Liver (tissue), 9 donors: ENCODE measurements around the gene USP40. TPM values are rescaled to one million over a fixed set of nuclear protein-coding genes. Genes with fewer than 3 reads are reported as not detected.
A peak's percentile ranks its signal among the peaks of the same experiment; 100 is the strongest.

Experiments used
- DNase-seq: peaks from one replicate; pipeline ENCODE4 v3.0.0-alpha.2; 2017; ENCODE audit warnings: low spot score
- H3K27ac ChIP-seq, 2 donors: one replicate each; pipeline ENCODE4 v1.7.0; 2013; ENCODE audit warnings: inconsistent platforms in 2 of 2, low read length in 2 of 2, control low read depth in 1 of 2, low read depth in 1 of 2, mild to moderate bottlenecking in 1 of 2
- H3K27me3 ChIP-seq, 4 donors: one replicate each; pipeline versions ENCODE4 v1.6.1 to v1.7.0; 2013; ENCODE audit warnings: low read length in 3 of 4, inconsistent platforms in 1 of 4, mild to moderate bottlenecking in 1 of 4, moderate library complexity in 1 of 4; ENCODE audit not compliant: control insufficient read depth in 4 of 4, insufficient read depth in 4 of 4
- H3K36me3 ChIP-seq, 4 donors: one replicate each; pipeline versions ENCODE4 v1.6.1 to v1.7.0; 2013; ENCODE audit warnings: low read length in 3 of 4, mild to moderate bottlenecking in 3 of 4, low read depth in 1 of 4, moderate library complexity in 1 of 4; ENCODE audit not compliant: control insufficient read depth in 4 of 4, insufficient read depth in 3 of 4
- H3K4me1 ChIP-seq, 4 donors: one replicate each; pipeline versions ENCODE4 v1.6.1 to v1.7.0; 2013; ENCODE audit warnings: low read length in 3 of 4, mild to moderate bottlenecking in 3 of 4, moderate library complexity in 1 of 4; ENCODE audit not compliant: control insufficient read depth in 4 of 4, insufficient read depth in 4 of 4
- H3K4me3 ChIP-seq, 3 donors: one replicate each; pipeline versions ENCODE4 v1.6.1 to v1.7.0; 2013; ENCODE audit warnings: low read length in 3 of 3, control low read depth in 1 of 3, low read depth in 1 of 3, mild to moderate bottlenecking in 1 of 3
- H3K9ac ChIP-seq, 2 donors: one replicate each; pipeline ENCODE4 v1.7.0; 2013; ENCODE audit warnings: low read length in 2 of 2, mild to moderate bottlenecking in 2 of 2, moderate library complexity in 2 of 2, control low read depth in 1 of 2, low read depth in 1 of 2
- H3K9me3 ChIP-seq, 4 donors: one replicate each; pipeline versions ENCODE4 v1.6.1 to v1.7.0; 2013; ENCODE audit warnings: low read length in 3 of 4; ENCODE audit not compliant: control insufficient read depth in 4 of 4
- EGR1 ChIP-seq, 2 donors: IDR thresholded peaks; 2 replicates each; pipeline ENCODE4 v1.6.1; 2016 to 2018; ENCODE audit warnings: antibody characterized with exemption in 2 of 2, low read depth in 2 of 2
- FOXA1 ChIP-seq: IDR thresholded peaks from 2 replicates; pipeline ENCODE4 v1.6.1; 2016; ENCODE audit warnings: antibody characterized with exemption
- FOXA2 ChIP-seq: IDR thresholded peaks from 2 replicates; pipeline ENCODE4 v1.6.1; 2016; ENCODE audit warnings: antibody characterized with exemption
- GABPA ChIP-seq, 2 donors: IDR thresholded peaks in 1 of 2; conservative IDR thresholded peaks in 1 of 2; 2 replicates each; pipeline ENCODE4 v1.6.1; 2016; ENCODE audit warnings: antibody characterized with exemption in 2 of 2, mild to moderate bottlenecking in 1 of 2, moderate library complexity in 1 of 2
- HNF4A ChIP-seq, 2 donors: conservative IDR thresholded peaks; 2 replicates each; pipeline ENCODE4 v1.6.1; 2016; ENCODE audit warnings: antibody characterized with exemption in 2 of 2, mild to moderate bottlenecking in 2 of 2
- HNF4G ChIP-seq: IDR thresholded peaks from 2 replicates; pipeline ENCODE4 v1.6.1; 2016; ENCODE audit warnings: antibody characterized with exemption
- JUND ChIP-seq, 2 donors: IDR thresholded peaks; 2 replicates each; pipeline ENCODE4 v1.6.1; 2016; ENCODE audit warnings: antibody characterized with exemption in 2 of 2
- NR2F2 ChIP-seq: IDR thresholded peaks from 2 replicates; pipeline ENCODE4 v1.6.1; 2016; ENCODE audit warnings: antibody characterized with exemption
- RAD21 ChIP-seq, 2 donors: IDR thresholded peaks; 2 replicates each; pipeline ENCODE4 v1.6.1; 2016; ENCODE audit warnings: antibody characterized with exemption in 2 of 2, mild to moderate bottlenecking in 2 of 2
- RXRA ChIP-seq, 2 donors: IDR thresholded peaks; 2 replicates each; pipeline ENCODE4 v1.6.1; 2017 to 2018; ENCODE audit warnings: antibody characterized with exemption in 2 of 2, mild to moderate bottlenecking in 1 of 2
- SP1 ChIP-seq: IDR thresholded peaks from 2 replicates; pipeline ENCODE4 v1.6.1; 2018; ENCODE audit warnings: antibody characterized with exemption, mild to moderate bottlenecking
- TAF1 ChIP-seq: conservative IDR thresholded peaks from 2 replicates; pipeline ENCODE4 v1.6.1; 2016; ENCODE audit warnings: antibody characterized with exemption, mild to moderate bottlenecking
- YY1 ChIP-seq: IDR thresholded peaks from 2 replicates; pipeline ENCODE4 v1.6.1; 2016; ENCODE audit warnings: antibody characterized with exemption, mild to moderate bottlenecking
- WGBS: extraction: QIAGEN DNeasy Blood & Tissue Kit; methylation state at CpG from one replicate; pipeline ENCODE4 v1.1.7; 2013; 5-methylcytosine and 5-hydroxymethylcytosine counted together
- polyA plus RNA-seq, 2 donors: library from polyadenylated mRNA; stranded (reverse) in 1 of 2; unstranded in 1 of 2; fragments of 200-250 nt in 1 of 2; fragments of >200 nt in 1 of 2; fragmentation: Nextera tagmentation in 1 of 2; extraction: Ambion mirVana in 1 of 2; gene quantifications; one replicate each; pipeline versions ENCODE4 v1.2.1 to v1.2.3, GENCODE V29; 2013 to 2015
- total RNA-seq, 2 donors: library from RNA; depleted of rRNA; stranded (reverse); fragments of >200 nt; gene quantifications; one replicate each; pipeline ENCODE4 v1.2.3, GENCODE V29; 2014
- TF ChIP-seq, protein P1 (sequence below): IDR thresholded peaks from 2 replicates; pipeline ENCODE4 v1.6.1; 2016; ENCODE audit warnings: antibody characterized with exemption, mild to moderate bottlenecking
- TF ChIP-seq, protein P2 (sequence below): fragments of 150-350 bp; IDR thresholded peaks from 2 replicates; pipeline ENCODE4 v1.5.1; 2017; ENCODE audit warnings: improper control_type of control experiment, low read depth, low read length; ENCODE audit not compliant: missing input control
- TF ChIP-seq, protein P3 (sequence below): IDR thresholded peaks from 2 replicates; pipeline ENCODE4 v1.6.1; 2016; ENCODE audit warnings: antibody characterized with exemption
- TF ChIP-seq, protein P4 (sequence below): IDR thresholded peaks from 2 replicates; pipeline ENCODE4 v1.6.1; 2016; ENCODE audit warnings: antibody characterized with exemption
- TF ChIP-seq, protein P5 (sequence below): IDR thresholded peaks from 2 replicates; pipeline ENCODE4 v1.6.1; 2016; ENCODE audit warnings: antibody characterized with exemption
- donor health status: healthy.
- donor health status: healthy.
- donor health status: healthy.
- donor health status: healthy.
- donor health status: healthy.

The USP40 gene
- total and polyA plus RNA-seq, 4 donors, result 12.0 to 29.0 (median 17.1) TPM

DNA sequence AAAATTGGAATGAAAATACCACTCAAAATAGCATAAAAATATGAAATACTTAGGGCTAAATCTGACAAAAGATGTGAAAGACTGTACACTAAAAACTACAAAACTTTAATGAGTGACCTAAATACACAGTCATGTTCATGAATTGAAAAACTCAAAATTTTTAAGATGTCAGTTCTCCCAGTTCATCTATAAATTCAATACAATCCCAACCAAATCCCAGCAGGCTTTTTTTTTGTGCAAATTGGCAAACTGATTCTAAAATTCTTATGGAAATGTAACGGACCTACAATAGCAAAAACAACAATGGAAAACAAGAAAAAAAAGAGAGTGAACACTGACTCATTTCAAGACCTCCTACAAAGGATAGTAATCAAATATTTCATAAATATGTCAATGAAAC is 4.4 kb upstream of the USP40 start (continued):
- TF ChIP-seq, protein P1, sequence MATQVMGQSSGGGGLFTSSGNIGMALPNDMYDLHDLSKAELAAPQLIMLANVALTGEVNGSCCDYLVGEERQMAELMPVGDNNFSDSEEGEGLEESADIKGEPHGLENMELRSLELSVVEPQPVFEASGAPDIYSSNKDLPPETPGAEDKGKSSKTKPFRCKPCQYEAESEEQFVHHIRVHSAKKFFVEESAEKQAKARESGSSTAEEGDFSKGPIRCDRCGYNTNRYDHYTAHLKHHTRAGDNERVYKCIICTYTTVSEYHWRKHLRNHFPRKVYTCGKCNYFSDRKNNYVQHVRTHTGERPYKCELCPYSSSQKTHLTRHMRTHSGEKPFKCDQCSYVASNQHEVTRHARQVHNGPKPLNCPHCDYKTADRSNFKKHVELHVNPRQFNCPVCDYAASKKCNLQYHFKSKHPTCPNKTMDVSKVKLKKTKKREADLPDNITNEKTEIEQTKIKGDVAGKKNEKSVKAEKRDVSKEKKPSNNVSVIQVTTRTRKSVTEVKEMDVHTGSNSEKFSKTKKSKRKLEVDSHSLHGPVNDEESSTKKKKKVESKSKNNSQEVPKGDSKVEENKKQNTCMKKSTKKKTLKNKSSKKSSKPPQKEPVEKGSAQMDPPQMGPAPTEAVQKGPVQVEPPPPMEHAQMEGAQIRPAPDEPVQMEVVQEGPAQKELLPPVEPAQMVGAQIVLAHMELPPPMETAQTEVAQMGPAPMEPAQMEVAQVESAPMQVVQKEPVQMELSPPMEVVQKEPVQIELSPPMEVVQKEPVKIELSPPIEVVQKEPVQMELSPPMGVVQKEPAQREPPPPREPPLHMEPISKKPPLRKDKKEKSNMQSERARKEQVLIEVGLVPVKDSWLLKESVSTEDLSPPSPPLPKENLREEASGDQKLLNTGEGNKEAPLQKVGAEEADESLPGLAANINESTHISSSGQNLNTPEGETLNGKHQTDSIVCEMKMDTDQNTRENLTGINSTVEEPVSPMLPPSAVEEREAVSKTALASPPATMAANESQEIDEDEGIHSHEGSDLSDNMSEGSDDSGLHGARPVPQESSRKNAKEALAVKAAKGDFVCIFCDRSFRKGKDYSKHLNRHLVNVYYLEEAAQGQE, result no peak
- no peak for TF ChIP-seq FOXA1

DNA sequence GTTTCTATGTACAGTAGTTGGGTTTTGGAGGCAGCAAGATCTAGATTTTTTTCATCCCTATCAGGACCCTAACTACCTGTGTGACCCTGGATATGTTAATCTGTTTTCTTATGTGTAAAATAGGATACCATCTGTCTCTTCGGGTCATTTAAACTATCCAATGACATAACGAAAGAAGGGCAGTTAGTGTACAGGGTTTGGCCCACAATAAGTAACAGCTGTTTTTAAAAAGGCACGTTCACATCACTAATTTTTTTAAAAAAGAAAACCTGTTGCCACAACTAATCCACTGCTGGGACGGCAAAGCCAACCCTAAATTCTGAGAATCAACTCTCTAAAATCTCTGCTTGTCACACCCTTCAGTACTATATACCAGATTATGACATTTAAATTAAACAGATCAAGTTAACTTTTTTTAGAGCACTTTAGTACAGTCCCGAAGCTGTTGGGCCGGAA is 869 bp downstream of the USP40 start:
- Histone ChIP-seq H3K4me1 (peaks cover 0 to 9% (median 3%) of the 10 kb centered on the region in 4 donors), H3K9me3 (no peaks in the 10 kb centered on the region), H3K9ac (peak overlapping the region; percentile 67 to 94), H3K27me3 (no peaks in the 10 kb centered on the region), H3K4me3 (peak overlapping the region; percentile 63 to 99 (median 72)), H3K36me3 (peaks cover 0 to 7% (median under 1%) of the 10 kb centered on the region in 4 donors), H3K27ac (peak overlapping the region; percentile 78 to 98)
- WGBS, result 3% methylated on average over 6 of the region's 6 CpGs
- TF ChIP-seq GABPA (IDR thresholded peaks at IDR 0.05 in 1 of 2, conservative IDR thresholded peaks at IDR 0.05 in 1 of 2), result peak in 1 of 2 donors; percentile 46
- TF ChIP-seq RXRA (IDR thresholded peaks at IDR 0.05), result no peak
- no peak for DNase-seq

DNA sequence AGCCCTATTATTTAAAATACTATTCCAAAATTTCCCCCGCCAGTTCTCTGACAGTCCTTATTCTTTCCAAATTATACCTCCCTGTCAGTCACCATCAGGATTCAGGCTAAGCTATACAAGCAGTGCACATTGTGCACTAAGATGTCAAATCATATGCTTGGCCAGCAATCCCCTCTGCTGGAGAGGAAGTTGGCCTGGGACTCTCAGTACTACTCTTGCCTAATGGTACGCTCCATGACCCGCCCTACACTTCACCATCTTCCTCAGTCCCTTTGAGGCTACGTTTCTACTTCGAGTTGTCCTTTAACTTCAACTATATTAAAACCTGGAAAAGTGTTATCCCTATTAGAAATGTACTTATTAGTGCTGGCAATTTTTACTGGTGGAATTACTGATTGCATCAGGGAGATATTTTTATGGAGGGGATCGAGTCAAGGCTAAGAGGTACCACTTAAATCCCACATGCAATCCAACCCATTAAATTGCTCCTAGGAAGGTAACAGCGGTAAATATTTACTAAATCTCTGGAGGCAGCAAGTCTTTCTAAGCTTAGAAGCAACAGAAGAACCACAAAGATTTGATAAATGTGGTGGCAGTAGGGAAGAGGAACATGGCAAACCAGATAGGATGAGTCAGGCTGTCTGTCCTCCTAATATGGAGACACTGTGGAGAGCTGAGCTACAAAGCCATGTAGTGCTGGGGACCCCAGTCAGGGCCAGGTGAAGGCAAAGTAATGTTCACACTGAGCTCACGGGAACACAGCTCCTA is 2.7 kb downstream of the USP40 start:
- DNase-seq, result no peak
- 95% methylated on average over 8 of the region's 8 CpGs for WGBS
- H3K27ac ChIP-seq, result no peak overlapping the region

More for the DNA sequence above, 2.7 kb downstream of the USP40 start:
- H3K9ac ChIP-seq, result peak overlapping the region in 1 of 2 donors; percentile 27
- TF ChIP-seq, protein P2, sequence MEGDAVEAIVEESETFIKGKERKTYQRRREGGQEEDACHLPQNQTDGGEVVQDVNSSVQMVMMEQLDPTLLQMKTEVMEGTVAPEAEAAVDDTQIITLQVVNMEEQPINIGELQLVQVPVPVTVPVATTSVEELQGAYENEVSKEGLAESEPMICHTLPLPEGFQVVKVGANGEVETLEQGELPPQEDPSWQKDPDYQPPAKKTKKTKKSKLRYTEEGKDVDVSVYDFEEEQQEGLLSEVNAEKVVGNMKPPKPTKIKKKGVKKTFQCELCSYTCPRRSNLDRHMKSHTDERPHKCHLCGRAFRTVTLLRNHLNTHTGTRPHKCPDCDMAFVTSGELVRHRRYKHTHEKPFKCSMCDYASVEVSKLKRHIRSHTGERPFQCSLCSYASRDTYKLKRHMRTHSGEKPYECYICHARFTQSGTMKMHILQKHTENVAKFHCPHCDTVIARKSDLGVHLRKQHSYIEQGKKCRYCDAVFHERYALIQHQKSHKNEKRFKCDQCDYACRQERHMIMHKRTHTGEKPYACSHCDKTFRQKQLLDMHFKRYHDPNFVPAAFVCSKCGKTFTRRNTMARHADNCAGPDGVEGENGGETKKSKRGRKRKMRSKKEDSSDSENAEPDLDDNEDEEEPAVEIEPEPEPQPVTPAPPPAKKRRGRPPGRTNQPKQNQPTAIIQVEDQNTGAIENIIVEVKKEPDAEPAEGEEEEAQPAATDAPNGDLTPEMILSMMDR, result no peak
- TF ChIP-seq RXRA (IDR thresholded peaks at IDR 0.05) (no peak), FOXA1 (no peak), SP1 (no peak), HNF4G (no peak), YY1 (no peak), TAF1 (no peak), GABPA (IDR thresholded peaks at IDR 0.05 in 1 of 2, conservative IDR thresholded peaks at IDR 0.05 in 1 of 2) (no peak), JUND (IDR thresholded peaks at IDR 0.05) (no peak), RAD21 (IDR thresholded peaks at IDR 0.05) (no peak), HNF4A (conservative IDR thresholded peaks at IDR 0.05) (no peak), NR2F2 (no peak), EGR1 (IDR thresholded peaks at IDR 0.05; ENCODE audit: low read depth in 2 of 2) (no peak), FOXA2 (no peak)
- TF ChIP-seq, protein P1, result no peak
- TF ChIP-seq, protein P3, sequence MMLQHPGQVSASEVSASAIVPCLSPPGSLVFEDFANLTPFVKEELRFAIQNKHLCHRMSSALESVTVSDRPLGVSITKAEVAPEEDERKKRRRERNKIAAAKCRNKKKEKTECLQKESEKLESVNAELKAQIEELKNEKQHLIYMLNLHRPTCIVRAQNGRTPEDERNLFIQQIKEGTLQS, result no peak
- TF ChIP-seq, protein P4, sequence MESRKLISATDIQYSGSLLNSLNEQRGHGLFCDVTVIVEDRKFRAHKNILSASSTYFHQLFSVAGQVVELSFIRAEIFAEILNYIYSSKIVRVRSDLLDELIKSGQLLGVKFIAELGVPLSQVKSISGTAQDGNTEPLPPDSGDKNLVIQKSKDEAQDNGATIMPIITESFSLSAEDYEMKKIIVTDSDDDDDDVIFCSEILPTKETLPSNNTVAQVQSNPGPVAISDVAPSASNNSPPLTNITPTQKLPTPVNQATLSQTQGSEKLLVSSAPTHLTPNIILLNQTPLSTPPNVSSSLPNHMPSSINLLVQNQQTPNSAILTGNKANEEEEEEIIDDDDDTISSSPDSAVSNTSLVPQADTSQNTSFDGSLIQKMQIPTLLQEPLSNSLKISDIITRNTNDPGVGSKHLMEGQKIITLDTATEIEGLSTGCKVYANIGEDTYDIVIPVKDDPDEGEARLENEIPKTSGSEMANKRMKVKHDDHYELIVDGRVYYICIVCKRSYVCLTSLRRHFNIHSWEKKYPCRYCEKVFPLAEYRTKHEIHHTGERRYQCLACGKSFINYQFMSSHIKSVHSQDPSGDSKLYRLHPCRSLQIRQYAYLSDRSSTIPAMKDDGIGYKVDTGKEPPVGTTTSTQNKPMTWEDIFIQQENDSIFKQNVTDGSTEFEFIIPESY, result no peak
- TF ChIP-seq, protein P5, sequence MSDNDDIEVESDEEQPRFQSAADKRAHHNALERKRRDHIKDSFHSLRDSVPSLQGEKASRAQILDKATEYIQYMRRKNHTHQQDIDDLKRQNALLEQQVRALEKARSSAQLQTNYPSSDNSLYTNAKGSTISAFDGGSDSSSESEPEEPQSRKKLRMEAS, result no peak
- no peak overlapping the region for H3K4me3 ChIP-seq
- no peaks in the 10 kb centered on the region for H3K9me3 ChIP-seq
- no peaks in the 10 kb centered on the region for H3K27me3 ChIP-seq
- peaks cover 0 to 12% (median 3%) of the 10 kb centered on the region in 4 donors for H3K36me3 ChIP-seq
- H3K4me1 ChIP-seq, result peaks cover 0 to 9% (median 3%) of the 10 kb centered on the region in 4 donors
